ENCODE measurements around the gene DGKA.

The DGKA gene

GRCh38 chr12:55926738-55927587 lies 4.0 kb upstream of the DGKA start:
- Histone ChIP-seq H3K36me3 (ENCODE audit: insufficient read depth, low read length) (peaks cover 7% of the 10 kb centered on the region; the same call in 1 of the 2 replicates), H3K27ac (peak overlapping the region; percentile 93), H3K9me3 (ENCODE audit: low read depth, low read length) (no peaks in the 10 kb centered on the region), H3K9ac (ENCODE audit: insufficient read length) (peak overlapping the region; percentile 97), H3K4me3 (peak overlapping the region; percentile 99)
- DNase-seq (ENCODE audit: low read depth, low spot score) = peak; percentile 58
- TF ChIP-seq FOXP2 (optimal IDR thresholded peaks at IDR 0.05; ENCODE audit: control extremely low read depth, extremely low read length, insufficient read depth) (no peak), EZH2 (IDR thresholded peaks at IDR 0.05) (no peak), POLR2AphosphoS5 (IDR thresholded peaks at IDR 0.05; ENCODE audit: borderline replicate concordance, low read depth, low read length) (peak; percentile 73)

- Histone ChIP-seq H3K4me3 (peak within 1 kb of the TSS; percentile 99), H3K9me3 (ENCODE audit: low read depth, low read length) (no peaks in the 10 kb centered on the region), H3K36me3 (ENCODE audit: insufficient read depth, low read length) (no peaks in the 10 kb centered on the region), H3K9ac (ENCODE audit: insufficient read length) (peak within 1 kb of the TSS; percentile 97), H3K27ac (peak within 1 kb of the TSS; percentile 93)
- TF ChIP-seq FOXP2 (optimal IDR thresholded peaks at IDR 0.05; ENCODE audit: control extremely low read depth, extremely low read length, insufficient read depth) (no peak), EZH2 (IDR thresholded peaks at IDR 0.05) (no peak), POLR2AphosphoS5 (IDR thresholded peaks at IDR 0.05; ENCODE audit: borderline replicate concordance, low read depth, low read length) (no peak; the same call in 1 of the 2 replicates)
- DNase-seq (ENCODE audit: low read depth, low spot score) = no peak
Measured at GRCh38 chr12:55927588-55928502, 3.1 kb upstream of the DGKA start, which contains the start of gene PYM1. TSS of gene PYM1 (minus strand) at chr12:55927894. CDS start at chr12:55927761, 133 bp downstream.

GRCh38 chr12:55929306-55929791 lies 1.6 kb upstream of the DGKA start:
- Histone ChIP-seq H3K9me3 (ENCODE audit: low read depth, low read length) (no peaks in the 10 kb centered on the region), H3K9ac (ENCODE audit: insufficient read length) (no peak overlapping the region), H3K36me3 (ENCODE audit: insufficient read depth, low read length) (no peaks in the 10 kb centered on the region), H3K4me3 (no peak overlapping the region), H3K27ac (peak overlapping the region; percentile 79)
- DNase-seq (ENCODE audit: low read depth, low spot score) = no peak
- TF ChIP-seq FOXP2 (optimal IDR thresholded peaks at IDR 0.05; ENCODE audit: control extremely low read depth, extremely low read length, insufficient read depth) (no peak), POLR2AphosphoS5 (IDR thresholded peaks at IDR 0.05; ENCODE audit: borderline replicate concordance, low read depth, low read length) (no peak; the same call in 1 of the 2 replicates), EZH2 (IDR thresholded peaks at IDR 0.05) (no peak)

GRCh38 chr12:55931317-55931779 lies 386 bp downstream of the DGKA start:
- H3K9ac ChIP-seq (ENCODE audit: insufficient read length) = peak overlapping the region; percentile 47
- TF ChIP-seq EZH2 (IDR thresholded peaks at IDR 0.05) (no peak), POLR2AphosphoS5 (IDR thresholded peaks at IDR 0.05; ENCODE audit: borderline replicate concordance, low read depth, low read length) (no peak), FOXP2 (optimal IDR thresholded peaks at IDR 0.05; ENCODE audit: control extremely low read depth, extremely low read length, insufficient read depth) (no peak)
- peak overlapping the region; percentile 22; the same call in 1 of the 2 replicates for H3K27ac ChIP-seq
- no peak for DNase-seq (ENCODE audit: low read depth, low spot score)
- H3K4me3 ChIP-seq = peak overlapping the region; percentile 57
- H3K36me3 ChIP-seq (ENCODE audit: insufficient read depth, low read length) = no peaks in the 10 kb centered on the region
- no peaks in the 10 kb centered on the region for H3K9me3 ChIP-seq (ENCODE audit: low read depth, low read length)

GRCh38 chr12:55931780-55932550 lies 1.0 kb downstream of the DGKA start:
- Histone ChIP-seq H3K9me3 (ENCODE audit: low read depth, low read length) (no peaks in the 10 kb centered on the region), H3K36me3 (ENCODE audit: insufficient read depth, low read length) (no peaks in the 10 kb centered on the region), H3K27ac (no peak overlapping the region), H3K9ac (ENCODE audit: insufficient read length) (peak overlapping the region; percentile 47), H3K4me3 (peak overlapping the region; percentile 57)
- DNase-seq (ENCODE audit: low read depth, low spot score) = no peak
- TF ChIP-seq FOXP2 (optimal IDR thresholded peaks at IDR 0.05; ENCODE audit: control extremely low read depth, extremely low read length, insufficient read depth) = no peak
- TF ChIP-seq POLR2AphosphoS5 (IDR thresholded peaks at IDR 0.05; ENCODE audit: borderline replicate concordance, low read depth, low read length) = 0 out of 2 replicates have a peak, but pooled peaks have one; percentile 43

DNA sequence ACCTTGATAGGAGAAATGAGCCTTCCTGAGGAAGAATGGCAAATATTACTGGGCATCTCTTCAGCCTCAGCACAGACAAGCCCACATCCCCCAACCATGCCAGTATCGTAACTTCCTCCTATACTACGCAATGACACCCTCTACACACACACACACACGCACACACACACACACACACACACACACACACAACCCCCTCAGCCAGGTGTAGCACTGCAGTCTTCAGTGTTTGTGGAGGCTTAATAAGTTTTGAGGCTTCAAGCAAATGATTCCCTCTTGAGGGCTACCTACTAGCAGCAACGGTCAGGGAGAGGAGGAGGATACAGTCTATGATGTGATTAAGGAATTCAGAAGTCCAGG lies 1.6 kb downstream of the DGKA start:
- Histone ChIP-seq H3K9me3 (ENCODE audit: low read depth, low read length) (no peaks in the 10 kb centered on the region), H3K27ac (0 out of 2 replicates have a peak overlapping the region, but pooled peaks have one; percentile 57), H3K36me3 (ENCODE audit: insufficient read depth, low read length) (no peaks in the 10 kb centered on the region), H3K9ac (ENCODE audit: insufficient read length) (no peak overlapping the region), H3K4me3 (no peak overlapping the region)
- DNase-seq (ENCODE audit: low read depth, low spot score) = no peak
- TF ChIP-seq EZH2 (IDR thresholded peaks at IDR 0.05) (no peak), POLR2AphosphoS5 (IDR thresholded peaks at IDR 0.05; ENCODE audit: borderline replicate concordance, low read depth, low read length) (no peak), FOXP2 (optimal IDR thresholded peaks at IDR 0.05; ENCODE audit: control extremely low read depth, extremely low read length, insufficient read depth) (no peak)

- no peak overlapping the region for H3K4me3 ChIP-seq
- H3K9ac ChIP-seq (ENCODE audit: insufficient read length) = no peak overlapping the region
- DNase-seq (ENCODE audit: low read depth, low spot score) = no peak
- H3K36me3 ChIP-seq (ENCODE audit: insufficient read depth, low read length) = no peaks in the 10 kb centered on the region
- H3K27ac ChIP-seq = 0 out of 2 replicates have a peak overlapping the region, but pooled peaks have one; percentile 57
- no peaks in the 10 kb centered on the region for H3K9me3 ChIP-seq (ENCODE audit: low read depth, low read length)
- TF ChIP-seq EZH2 (IDR thresholded peaks at IDR 0.05) (no peak), POLR2AphosphoS5 (IDR thresholded peaks at IDR 0.05; ENCODE audit: borderline replicate concordance, low read depth, low read length) (no peak), FOXP2 (optimal IDR thresholded peaks at IDR 0.05; ENCODE audit: control extremely low read depth, extremely low read length, insufficient read depth) (no peak)
Measured at GRCh38 chr12:55933169-55933798, 2.3 kb downstream of the DGKA start.
